HuH-7 (cell line): ENCODE results near the gene CCDC73.

ENCODE experiments used
- DNase-seq: peaks from one replicate; pipeline ENCODE4 v3.0.0; 2011; ENCODE audit warnings: low spot score

The CCDC73 gene

GRCh38 chr11:32586576-32587190 lies 207.8 kb downstream of the CCDC73 start:
- DNase-seq = peak; percentile 12

GRCh38 chr11:32584921-32585320 lies 209.5 kb downstream of the CCDC73 start:
- no peak for DNase-seq

GRCh38 chr11:32583459-32584271 lies 210.8 kb downstream of the CCDC73 start, which contains the start of gene EIF3M:
Gene EIF3M (plus strand): TSS chr11:32583831. CDS start chr11:32583888, 57 bp downstream.
- peak; percentile 75 for DNase-seq

- DNase-seq = no peak
Observed at GRCh38 chr11:32581556-32581955, 212.9 kb downstream of the CCDC73 start.

GRCh38 chr11:32580967-32581366 lies 213.5 kb downstream of the CCDC73 start:
- no peak for DNase-seq

- no peak for DNase-seq
Observed at GRCh38 chr11:32576456-32576855, 218.0 kb downstream of the CCDC73 start.

GRCh38 chr11:32575070-32575469 lies 219.4 kb downstream of the CCDC73 start:
- no peak for DNase-seq

- DNase-seq = no peak
Observed at GRCh38 chr11:32574421-32574820, 220.0 kb downstream of the CCDC73 start.

- no peak for DNase-seq
Observed at GRCh38 chr11:32573228-32573627, 221.2 kb downstream of the CCDC73 start.

- DNase-seq = no peak
Observed at GRCh38 chr11:32571039-32571438, 223.4 kb downstream of the CCDC73 start.

GRCh38 chr11:32569313-32569881 lies 225.1 kb downstream of the CCDC73 start:
- no peak for DNase-seq

GRCh38 chr11:32567154-32567553 lies 227.3 kb downstream of the CCDC73 start:
- DNase-seq = no peak

- no peak for DNase-seq
Observed at GRCh38 chr11:32566517-32566916, 227.9 kb downstream of the CCDC73 start.

GRCh38 chr11:32563600-32563959 lies 230.9 kb downstream of the CCDC73 start:
- no peak for DNase-seq

- DNase-seq = no peak
Observed at GRCh38 chr11:32562839-32563599, 231.4 kb downstream of the CCDC73 start.

- no peak for DNase-seq
Observed at GRCh38 chr11:32561835-32562234, 232.6 kb downstream of the CCDC73 start.

GRCh38 chr11:32555895-32556294 lies 238.6 kb downstream of the CCDC73 start:
- no peak for DNase-seq

GRCh38 chr11:32555091-32555490 lies 239.4 kb downstream of the CCDC73 start:
- DNase-seq = no peak
